Head of caudate nucleus (tissue), 42 donors: ENCODE measurements around the gene ATG10.
A peak's percentile ranks its signal among the peaks of the same experiment; 100 is the strongest.

Experiments
- DNase-seq, 42 donors: peaks; one replicate each; pipeline versions ENCODE4 v3.0.0 to v3.0.0-alpha.2; 2020 to 2021; ENCODE audit warnings: mixed read lengths in 7 of 42
- intact Hi-C: fragments of 100-400 bp; cut with DNase I; formaldehyde crosslinking; loops from one replicate; pipeline ENCODE4 v1.15.0; 2022

Gene ATG10

DNA sequence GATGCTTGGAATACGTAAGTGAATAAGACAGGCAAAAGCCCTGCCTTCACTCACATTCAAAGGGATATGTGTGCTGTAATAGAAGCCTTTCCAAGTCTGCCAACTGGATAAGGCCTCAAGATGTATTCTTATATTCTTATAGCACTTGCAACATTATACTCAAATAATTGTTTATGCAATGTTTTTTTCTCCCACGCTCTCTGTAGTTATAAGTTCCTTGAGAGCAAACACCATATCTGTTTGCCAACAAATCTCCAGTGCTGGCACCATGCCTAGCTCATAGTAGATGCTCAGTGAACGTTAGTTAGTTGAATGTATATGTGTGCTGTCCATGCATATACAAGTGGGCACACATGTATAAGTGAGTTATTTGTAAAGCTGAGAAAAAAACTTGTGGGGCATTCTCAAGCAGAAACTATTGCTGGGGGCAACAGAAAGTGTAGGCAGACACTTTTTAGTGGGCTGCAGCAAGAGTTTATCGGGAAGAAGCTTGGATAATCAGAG, 181.2 kb downstream of the ATG10 start:
- DNase-seq: no peak
- intact Hi-C loops: no loop called here

DNA sequence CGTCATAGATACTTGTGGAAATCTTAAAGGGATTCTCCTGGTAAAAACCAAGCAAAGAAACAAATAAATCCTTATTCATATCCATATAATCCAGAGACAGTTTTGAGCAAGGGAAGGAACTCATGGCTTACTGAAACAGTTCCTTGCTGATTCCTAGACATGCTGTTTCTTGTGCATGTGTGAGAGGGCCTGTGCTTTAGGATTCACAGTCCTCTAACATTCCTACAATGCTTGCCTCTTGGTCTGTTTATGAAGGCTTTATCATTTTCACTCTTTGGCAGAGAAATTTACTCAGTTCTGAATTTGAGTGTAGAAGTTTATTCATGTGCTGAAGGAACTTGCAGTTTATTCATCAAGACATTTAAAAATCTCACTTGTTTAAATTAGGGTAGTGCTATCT, 183.0 kb downstream of the ATG10 start:
- intact Hi-C loops: no loop called here
- no peak for DNase-seq

DNA sequence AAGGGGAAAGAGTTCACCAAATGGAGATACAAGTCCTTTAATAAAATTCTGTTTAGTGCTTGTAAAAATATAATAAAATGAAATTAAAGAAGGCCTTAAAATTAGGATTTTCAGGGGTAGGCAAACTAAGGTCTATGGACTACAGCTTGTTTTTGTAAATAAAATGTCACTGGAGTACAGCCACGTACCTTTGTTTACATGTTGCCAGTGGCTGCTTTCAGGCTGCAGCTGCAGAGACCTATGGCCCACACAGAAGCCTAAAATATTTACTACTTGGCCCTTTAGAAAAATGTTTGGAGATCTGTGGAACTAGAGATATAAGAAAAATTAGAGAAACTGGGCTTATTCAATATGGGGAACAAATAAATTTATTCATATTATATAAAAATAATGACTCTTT, 183.5 kb downstream of the ATG10 start:
- DNase-seq: no peak
- intact Hi-C loops: no loop called here

DNA sequence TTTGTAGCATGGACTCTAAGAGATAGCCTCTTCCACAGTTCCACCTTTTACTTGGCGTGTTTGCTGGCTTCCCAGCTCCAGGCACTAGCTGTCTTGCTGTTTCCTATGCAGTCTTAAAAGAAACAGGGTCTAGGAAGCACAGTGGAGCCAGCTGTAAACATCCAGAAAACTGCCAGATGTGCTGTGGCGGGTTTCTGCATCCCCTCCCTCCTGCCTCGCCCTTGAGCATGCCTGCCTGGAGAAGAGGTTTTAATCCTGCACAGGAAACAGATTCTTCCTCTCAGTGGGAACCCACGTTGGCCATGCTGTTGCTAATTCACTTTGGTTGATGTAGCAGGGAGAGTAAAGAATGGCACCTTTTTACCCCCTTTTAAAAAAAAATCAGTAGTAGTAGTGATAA, 185.1 kb downstream of the ATG10 start:
- no peak for DNase-seq
- intact Hi-C loops: no loop called here

DNA sequence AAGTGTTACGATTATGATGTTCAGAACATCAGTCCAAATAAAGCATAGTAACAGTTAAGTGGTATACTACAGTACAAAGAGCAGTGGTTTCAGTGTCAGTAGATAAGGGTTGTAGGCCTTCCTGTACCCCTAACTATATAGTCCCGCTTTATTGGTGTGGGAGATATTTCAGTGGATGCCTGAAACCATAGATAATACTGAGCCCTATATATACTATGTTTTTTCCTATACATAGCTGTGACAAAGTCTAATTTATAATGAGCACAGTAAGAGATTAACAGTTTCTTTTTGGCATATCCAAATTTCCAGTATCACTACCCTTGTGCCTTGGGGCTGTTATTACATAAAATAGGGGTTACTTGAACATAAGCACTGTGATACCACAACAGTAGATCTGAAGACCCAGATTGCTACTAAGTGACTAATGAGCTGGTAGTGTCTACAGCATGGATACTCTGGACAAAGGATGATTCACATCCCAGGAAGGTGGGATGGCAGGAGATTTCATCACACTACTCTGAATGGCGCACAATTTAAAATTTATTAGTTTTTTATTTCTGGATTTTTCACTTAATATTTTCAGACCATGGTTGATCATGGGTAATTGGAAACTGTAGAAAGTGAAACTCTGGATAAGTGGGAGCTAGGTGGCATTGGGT, 187.1 kb downstream of the ATG10 start:
- DNase-seq: no peak
- intact Hi-C loops: no loop called here

DNA sequence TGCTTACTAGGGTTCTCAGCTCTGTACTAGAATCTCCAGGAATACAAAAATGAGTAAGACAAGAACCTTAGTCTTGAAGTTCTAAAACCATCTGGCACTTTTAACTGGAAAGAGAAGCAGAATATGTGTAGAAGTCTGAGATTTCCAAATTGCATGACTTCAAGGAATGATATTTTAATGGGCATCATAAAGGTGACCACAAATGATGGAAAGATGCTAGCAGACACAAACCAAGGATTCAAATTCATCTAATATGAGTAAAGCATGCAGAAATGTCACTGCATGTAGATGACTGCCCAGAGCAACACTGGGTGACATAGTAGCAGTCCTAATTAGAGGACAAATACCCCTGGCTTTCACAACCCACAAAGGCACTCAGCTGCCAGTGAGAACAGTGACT, 189.1 kb downstream of the ATG10 start:
- intact Hi-C loops: loop anchor here (10.0 kb wide), 2 partner anchors 56 to 406 kb away; partner anchors contain the start of gene SSBP2
- DNase-seq: no peak

DNA sequence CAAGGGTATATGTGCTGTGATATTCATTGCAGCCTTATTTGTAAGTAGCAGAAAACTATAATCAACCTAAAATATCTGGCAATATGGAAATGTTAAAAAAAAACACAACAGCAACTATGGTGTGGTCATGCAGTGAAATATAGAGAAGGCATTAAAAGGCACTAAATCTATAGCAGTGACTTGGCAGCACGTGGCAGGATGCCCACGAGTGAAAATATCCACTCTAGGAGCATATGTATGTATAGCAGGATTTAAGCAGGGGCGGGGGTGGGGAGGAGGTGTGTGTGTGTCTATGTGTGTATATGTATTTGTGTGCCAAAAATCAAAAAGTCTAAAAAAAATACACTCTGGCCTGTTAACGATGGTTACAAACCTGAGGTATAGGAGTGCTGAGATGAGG, 190.8 kb downstream of the ATG10 start:
- intact Hi-C loops: loop anchor here (10.0 kb wide), 2 partner anchors 58 to 408 kb away; partner anchors contain the start of gene SSBP2
- no peak for DNase-seq

DNA sequence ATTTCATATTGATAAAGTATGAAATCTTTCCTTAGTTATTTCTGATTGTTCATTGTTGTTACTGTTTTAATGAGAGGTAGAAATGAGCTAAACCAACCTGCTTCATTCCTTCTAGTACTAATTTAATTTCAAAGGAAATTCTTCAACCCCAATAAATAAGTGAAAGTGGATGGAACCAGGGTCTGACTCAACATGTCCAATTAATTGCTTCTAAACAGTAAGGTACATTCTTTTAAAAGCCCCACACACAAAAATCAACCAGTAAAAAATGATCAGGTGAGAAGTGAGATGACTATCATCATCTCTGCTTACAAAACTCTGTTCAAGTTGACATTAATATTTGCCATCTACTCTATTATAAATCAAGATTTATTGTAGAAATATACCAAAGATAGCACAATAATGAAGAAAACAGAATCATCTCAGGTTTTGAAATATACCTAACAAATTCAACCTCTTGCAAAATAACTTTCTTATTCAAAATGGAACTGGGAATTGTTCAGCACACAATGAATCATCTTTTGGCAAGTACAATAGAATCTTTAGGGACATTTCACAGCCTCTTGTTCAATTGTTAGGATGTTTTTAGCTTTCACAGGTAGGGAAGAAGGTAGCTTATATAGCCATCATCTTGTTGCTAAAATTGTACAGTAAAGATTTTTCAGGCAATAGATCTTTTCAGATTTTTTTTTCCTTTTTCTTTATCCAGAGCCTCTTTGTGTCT, 191.8 kb downstream of the ATG10 start:
- intact Hi-C loops: loop anchor here (10.0 kb wide), 2 partner anchors 59 to 409 kb away; partner anchors contain the start of gene SSBP2
- no peak for DNase-seq

DNA sequence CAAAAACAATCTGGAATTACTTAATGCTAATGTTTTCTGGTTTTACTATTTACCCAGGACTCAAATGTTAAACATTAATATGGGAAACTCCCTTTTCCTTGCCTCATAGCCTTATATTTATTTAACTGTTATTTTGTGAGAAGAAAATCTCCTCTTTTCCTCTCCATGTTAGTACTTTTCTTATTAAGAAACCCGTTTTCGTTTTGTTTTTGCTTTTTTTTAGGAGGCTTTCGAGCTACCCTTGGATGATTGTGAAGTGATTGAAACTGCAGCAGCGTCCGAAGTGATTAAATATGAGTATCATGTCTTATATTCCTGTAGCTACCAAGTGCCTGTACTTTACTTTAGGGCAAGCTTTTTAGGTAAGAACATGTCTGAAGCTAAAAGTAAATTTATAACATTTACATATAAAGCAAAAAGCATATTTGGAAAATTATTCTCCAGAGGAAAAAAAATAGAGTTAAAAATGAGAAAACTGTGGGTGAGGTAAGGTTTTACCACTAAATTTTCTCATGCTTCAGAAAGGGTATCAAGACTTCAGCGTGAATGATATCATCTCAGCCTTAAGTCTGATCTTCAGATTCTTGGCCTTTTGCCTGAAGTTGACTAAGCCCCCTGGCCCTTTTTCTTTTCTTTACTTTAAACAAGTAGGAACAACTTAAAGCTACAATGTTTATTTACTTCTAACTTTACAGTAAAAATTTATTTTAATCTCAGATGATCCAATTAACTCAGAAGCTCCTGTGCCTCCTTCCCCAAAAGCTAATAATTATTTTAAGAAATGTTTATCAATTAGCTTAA, 192.6 kb downstream of the ATG10 start:
- no peak for DNase-seq
- intact Hi-C loops: loop anchor here (10.0 kb wide), 2 partner anchors 60 to 410 kb away; partner anchors contain the start of gene SSBP2

DNA sequence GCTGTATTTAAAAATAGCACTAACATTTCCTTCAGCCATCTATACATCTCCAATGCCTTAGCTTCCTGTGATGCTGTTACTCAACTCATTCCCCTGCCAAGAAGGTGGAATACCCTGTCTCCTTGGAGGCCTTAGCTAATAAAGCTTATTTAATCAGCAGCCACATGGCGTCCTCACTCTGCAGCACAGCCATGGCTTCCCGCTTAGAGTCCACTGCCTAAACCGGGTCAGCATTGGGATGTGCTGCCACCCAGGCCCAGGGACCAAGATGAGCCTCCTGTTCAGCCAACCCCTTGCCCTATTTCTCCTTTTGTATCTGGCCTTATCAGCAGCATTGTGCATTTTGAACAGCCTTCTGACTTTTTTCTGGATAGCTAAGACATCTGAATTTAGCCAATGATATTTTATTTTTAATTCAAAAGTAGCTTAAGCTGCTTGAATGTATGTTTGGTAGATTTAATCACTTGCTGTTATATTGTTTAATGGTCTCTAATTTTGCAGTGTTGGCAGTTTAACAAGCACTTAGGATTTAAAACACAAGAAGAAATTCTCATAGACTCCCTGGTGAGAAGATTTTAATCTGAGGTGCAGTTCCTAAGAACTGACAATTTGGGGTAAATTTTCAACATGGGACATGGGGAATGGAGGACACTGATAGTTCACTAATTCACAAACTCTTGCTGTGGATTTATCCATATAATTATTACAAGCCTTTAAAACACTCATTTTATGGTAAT, 193.3 kb downstream of the ATG10 start:
- peak in 30 of 42 donors; percentile 6 to 59 (median 22) for DNase-seq
- intact Hi-C loops: loop anchor here (5.0 to 10.0 kb wide), 4 partner anchors 60 to 658 kb away; partner anchors contain the start of gene SSBP2

DNA sequence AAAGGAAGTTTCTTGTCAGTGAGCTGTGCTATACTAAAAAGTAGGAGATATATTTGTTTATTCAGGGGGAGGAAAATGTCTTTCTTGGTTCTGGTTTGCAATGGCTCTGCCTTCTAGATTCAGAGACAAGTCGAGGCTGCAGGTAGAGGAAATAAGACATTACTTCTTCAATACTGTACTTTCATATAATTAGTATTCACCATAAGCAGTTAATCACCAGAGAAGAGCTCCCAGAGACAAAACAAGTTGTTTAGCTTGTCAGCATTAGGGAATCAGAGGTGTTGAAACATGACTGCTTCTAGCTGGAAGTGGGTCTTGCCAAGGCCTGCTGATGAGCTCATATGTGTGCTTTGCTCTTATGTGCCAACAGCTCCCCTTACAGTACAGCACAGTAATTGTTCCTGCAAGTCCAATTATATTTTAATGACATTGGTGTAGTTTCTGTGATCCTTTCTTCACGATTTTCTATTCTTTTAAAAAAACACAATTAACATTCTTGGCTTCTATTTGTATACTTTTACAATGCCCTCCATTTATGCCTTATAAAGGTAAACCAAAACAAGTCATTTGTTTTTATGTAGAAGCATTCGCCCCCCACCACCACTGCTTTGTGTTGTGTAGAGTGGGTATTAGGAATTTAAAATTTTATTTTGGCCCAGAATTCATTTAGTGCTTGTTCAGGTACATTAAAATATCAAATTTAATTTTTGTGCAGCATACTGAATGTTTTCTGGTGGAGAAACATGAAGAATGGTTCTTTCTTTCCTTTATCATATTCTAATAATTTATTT, 194.1 kb downstream of the ATG10 start:
- intact Hi-C loops: loop anchor here (5.0 to 10.0 kb wide), 4 partner anchors 61 to 659 kb away; partner anchors contain the start of gene SSBP2
- DNase-seq: peak in 41 of 42 donors; percentile 15 to 91 (median 68)

DNA sequence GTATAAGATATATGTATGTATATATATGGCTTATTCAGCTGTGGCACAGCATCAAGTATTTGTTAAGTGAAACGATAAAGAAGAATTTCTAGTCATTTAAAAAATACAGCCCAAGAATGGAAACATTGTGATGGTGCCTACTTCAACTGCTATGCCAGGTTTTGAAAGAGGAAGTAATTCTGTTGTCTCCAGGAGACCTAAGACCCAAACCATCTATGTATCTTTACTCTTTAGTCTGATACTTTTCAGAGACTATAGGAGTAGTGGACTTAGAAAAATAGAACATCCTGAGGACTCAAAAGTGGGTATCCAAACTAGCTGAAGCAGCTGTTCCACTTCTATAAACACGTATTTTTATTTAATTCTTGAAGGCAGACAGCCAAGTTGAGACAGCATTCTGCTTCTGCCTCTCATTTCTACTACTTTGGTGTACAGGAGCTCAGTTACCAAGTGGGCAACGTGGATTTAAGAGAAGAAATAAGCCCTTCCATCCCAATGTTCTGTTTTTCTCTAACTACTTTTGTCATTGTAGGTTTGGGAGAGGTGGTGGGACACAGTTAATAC, 195.6 kb downstream of the ATG10 start:
- intact Hi-C loops: loop anchor here (5.0 to 10.0 kb wide), 4 partner anchors 63 to 660 kb away; partner anchors contain the start of gene SSBP2
- DNase-seq: no peak

DNA sequence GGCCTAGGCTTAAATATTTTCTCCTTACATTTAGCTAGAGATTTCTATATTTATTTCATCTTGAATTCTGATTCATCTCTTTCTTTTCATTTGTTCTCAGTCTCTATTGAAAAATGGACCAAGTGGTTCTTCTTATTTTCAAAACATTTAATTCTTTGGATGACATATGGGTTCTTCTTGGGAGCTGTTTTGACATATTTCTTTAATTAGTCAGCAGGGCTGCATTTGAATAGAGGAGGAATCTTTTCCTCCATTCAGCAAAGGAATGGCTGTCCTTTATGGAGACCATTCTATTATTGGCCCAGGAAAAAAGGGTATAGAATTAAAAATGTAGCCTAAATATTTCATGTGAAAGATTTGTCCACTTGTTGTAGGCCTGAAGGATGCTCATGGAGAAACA, 196.5 kb downstream of the ATG10 start:
- intact Hi-C loops: loop anchor here (5.0 to 10.0 kb wide), 4 partner anchors 63 to 661 kb away; partner anchors contain the start of gene SSBP2
- DNase-seq: no peak

DNA sequence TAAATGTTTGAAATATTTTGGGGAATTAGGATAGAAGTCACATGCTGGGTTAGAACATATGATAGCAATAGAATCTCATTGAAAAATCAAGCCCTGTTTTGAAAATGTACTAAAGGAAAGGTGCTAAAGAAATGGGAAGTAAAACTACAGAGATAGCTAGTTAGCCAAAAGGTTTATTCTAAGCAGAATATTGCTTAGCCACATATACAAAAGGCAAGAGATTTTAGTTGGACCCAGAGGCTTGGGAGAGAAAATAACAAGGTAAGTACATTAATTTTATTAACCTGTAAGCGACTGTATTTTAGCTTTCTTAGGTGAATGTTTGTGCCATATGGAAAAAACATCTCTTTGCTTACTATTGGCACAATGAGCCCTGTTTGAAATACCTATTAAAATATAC, 198.1 kb downstream of the ATG10 start:
- DNase-seq: no peak
- intact Hi-C loops: loop anchor here (5.0 to 10.0 kb wide), 4 partner anchors 65 to 663 kb away; partner anchors contain the start of gene SSBP2

DNA sequence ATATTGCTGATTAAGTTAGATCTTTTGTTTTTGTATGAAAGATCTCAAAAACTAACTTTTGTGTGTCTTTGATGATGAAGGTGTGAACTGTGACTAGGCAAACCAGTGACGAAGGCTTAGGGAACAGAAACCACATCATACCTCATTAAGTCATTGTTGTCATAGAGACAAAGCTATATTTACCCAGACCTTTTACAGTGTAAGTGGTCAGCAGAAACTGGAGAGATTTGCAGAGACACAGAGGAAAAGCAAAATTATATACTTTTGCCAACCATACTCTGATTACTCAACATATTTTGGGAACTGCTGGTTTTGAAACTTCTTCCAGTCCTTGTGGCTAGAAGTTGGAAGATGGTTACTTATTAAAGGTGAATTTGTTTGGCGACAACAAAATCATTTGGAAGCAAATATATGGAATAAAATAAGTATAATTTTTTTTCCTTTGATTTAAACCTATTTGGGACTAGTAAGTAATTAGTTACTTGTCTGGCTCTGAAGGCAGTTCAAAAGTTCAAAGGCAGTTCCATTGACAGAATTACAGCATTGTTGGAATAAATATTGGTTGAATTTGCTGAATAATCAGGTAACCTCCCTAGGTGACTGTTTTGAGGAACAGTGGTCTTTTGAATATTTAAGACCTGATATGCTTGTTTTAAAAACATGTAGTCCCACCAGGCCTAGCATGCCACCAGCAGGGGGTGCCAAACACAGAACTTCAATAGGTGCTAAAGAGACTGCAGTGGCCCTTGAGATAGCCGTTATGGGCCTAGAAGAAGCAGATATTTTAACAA, 202.5 kb downstream of the ATG10 start:
- intact Hi-C loops: no loop called here
- peak in 41 of 42 donors; percentile 25 to 87 (median 61) for DNase-seq

DNA sequence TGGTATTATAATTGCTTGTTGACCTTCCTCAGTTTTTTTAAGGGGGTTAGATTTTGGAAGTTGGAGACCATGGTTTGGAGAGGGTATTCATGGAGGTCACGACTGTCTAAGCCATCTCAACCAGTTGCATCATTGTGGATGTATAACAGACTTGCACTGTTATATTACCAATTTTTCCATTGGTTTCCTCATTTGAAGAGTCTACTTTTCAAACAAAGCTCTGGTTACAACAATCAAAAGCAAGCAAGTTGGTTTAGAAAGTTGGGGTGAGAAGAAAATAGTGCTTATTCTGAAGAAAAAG, 203.0 kb downstream of the ATG10 start:
- no peak for DNase-seq
- intact Hi-C loops: no loop called here
